GM21423 (cell line): ENCODE measurements around the gene IQCE.

Experiments
- ATAC-seq: cut with Tn5 transposase; IDR thresholded peaks from one replicate; pipeline ENCODE4 v1.9.1; 2021; ENCODE audit warnings: mild to moderate bottlenecking, moderate library complexity; ENCODE audit not compliant: unreplicated experiment

IQCE gene

DNA sequence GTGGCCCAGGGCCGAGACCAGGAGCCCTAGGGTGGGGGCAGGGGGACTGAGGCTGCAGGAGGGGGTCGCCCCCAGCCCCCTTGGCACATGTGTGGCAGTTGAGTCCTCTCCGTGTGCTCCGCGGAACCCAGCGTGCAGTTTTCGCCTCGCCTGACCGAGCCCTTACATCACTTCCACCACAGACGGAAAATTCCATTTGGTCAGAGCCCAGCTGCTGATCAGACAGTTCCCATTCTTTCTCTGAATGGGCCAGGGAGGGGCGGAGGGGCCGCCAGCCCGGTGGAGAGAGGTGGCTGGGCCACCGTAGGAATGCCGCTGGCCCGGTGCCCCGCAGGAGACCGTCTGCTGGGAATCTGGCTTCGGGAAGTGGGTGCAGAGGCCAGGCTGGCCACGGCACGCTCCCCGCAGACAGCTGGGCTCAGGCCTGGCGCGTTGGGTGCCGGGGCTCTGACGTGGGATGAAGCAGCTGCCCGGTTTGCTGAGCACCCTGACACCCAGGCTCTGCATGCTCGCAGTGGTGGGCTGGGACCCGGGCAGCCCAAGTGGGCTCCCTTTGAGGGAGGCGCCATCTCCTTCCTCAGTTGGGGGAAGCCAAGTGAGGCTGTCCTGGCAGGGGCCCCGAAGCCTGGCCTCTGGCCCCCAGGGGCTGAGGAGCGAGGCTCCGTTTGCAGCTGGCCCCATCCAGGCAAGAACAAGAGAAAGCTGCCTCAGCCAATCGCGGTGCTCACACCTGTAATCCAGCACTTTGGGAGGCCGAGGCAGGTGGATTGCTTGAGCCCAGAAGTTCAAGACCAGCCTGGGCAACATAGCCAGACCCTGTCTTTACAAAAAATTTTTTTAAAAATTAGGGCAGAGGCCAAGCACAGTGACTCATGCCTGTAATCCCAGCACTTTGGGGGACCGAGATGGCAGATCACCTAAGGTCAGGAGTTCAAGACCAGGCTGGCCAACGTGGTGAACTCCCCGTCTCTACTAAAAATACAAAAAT, 82.9 kb downstream of the IQCE start:
- peak; percentile 35 for ATAC-seq

GRCh38 chr7:2643386-2644219, 84.8 kb downstream of the IQCE start:
- ATAC-seq, result no peak

DNA sequence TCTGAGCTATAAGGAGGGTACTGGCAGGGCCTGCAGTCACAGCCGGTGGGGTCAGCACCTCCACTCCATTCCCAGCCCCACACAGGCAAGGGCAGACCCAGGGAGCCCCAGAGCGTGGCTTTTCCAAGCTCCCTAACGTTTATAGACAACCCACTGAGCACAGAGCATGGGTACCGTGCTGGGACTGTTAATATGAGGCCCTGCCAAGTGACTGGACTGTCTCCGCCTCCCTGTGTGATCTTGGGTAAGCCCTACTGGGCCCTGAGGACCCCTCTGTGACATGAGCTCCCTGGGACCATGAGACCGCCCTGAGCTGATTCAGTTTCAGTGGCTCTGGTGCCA, 85.4 kb downstream of the IQCE start:
- ATAC-seq, result no peak

GRCh38 chr7:2644562-2645273, 85.9 kb downstream of the IQCE start:
- ATAC-seq, result peak; percentile 37

DNA sequence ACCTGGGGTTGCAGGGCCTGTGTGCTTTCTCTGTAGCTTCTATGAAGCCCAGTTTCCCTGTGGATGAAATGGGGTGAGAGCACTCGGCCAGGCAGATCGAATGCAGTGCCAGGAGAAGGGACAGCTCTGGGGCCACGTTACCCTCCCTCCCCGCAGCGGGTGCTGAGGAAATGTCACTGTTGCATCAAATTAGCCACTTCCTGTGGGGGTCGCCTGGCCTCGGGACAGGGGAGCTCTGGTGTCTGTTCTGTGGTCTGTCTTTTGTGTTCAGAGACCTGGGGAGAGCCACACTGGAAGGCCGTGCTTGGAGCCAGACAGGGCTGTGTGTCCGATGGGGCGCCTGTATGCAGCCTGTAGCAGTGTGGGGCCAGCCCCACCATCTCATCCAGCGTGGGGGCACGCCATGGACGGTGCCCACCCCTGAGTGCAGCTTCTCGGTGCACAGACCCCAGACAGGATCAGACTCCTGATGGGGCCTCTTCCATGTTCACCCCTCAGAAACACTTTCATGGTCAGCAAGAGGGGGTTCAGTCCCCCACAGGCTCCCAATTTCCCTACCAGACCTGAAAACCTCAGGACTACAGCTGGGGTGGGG, 86.6 kb downstream of the IQCE start:
- peak; percentile 56 for ATAC-seq

DNA sequence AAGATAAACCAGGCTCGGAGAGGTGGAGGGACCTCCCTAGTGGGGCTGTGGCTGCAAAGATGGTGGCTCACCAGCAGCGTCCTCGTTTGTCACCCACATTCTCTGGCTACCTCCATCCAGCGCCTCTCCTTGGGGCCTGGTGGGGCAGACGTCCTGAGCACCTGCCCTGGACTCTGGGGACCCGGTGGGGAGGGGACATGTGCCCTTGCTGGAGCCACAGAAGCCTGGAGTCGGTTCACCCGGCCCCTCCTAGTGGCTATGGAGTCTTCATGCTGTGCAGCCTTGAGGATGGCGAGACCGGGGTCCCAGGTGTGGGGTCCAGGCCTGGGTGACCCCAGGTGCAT, 87.5 kb downstream of the IQCE start:
- no peak for ATAC-seq

DNA sequence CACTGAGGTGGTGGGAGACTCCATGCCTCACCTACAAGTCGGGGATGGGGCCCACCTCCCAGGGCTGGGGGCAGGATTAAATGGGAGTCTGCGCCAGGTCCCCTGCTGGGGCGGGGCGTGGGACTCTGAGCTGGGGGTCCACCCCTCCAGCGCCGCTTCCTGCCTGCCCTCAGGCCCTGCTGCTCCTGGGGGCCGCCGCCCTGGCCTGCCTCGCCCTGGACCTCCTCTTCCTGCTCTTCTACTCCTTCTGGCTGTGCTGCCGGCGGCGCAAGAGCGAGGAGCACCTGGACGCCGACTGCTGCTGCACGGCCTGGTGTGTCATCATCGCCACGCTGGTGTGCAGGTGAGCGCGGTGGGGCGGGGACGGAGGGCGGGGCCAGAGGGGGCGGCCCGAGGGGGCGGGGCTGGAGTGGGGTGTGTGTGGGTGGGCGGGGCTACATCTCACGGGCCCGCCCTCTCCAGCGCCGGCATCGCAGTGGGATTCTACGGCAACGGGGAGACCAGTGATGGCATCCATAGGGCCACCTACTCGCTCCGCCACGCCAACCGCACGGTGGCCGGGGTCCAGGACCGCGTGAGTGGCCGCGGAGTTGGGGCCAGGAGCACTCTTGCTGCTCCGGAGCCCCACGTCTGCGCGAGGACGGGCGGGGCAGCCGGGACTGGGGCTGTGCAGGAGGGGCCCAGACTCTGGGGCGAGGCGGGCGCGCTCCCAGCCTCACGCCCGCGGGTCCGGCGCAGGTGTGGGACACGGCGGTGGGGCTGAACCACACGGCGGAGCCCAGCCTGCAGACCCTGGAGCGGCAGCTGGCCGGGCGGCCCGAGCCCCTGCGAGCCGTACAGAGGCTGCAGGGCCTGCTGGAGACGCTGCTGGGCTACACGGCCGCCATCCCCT, 88.1 kb downstream of the IQCE start:
- no peak for ATAC-seq

DNA sequence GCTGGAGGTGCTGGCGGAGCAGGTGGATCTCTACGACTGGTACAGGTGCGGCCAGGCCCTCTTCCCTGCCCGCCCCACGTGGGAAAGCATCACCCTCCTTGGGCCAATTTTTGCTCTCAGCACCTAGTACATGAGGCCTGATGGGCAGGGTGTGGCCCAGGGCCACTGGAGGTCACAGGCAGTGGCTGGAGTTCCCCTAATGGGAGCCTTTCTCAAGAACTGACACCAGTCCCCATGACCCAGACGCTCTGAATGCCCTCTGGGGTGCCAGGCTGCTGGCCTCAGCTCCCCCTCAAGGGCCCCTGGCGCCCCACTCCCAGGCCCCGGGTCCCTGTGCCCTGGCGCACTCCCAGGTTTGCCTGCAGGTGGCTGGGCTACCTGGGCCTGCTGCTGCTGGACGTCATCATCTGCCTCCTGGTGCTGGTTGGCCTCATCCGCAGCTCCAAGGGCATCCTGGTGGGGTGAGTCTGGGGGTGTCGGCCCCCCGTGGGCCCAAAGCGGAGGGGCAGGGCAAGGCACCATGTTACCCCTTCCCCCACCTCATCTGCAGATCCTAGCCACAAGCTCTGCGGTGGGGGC, 88.9 kb downstream of the IQCE start:
- no peak for ATAC-seq

- ATAC-seq, result no peak
Observed at GRCh38 chr7:2649139-2649838, 90.5 kb downstream of the IQCE start.

GRCh38 chr7:2649991-2650390, 91.2 kb downstream of the IQCE start:
- ATAC-seq, result no peak

GRCh38 chr7:2650451-2650850, 91.7 kb downstream of the IQCE start:
- no peak for ATAC-seq

DNA sequence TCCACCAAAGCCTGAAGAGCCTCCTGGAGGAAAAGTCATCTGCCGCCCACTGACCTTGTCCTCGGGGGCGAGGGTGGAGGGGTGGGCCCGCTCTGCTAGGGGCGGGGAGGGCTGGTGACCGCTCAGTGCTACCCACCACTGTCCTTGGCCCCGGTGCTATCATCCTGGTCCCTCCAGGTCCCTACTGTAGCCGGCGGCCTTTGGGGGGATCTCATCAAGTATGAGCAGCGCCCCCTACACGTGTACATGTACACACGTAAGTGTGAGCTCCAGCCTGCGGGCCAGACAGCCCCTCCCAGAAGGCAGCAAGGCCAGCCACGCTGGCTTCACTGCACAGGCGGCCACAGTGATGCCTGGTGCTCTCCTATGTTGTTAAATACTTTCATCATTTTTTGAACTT, 92.6 kb downstream of the IQCE start:
- ATAC-seq, result no peak

- ATAC-seq, result no peak
Observed at GRCh38 chr7:2651847-2652735, 93.3 kb downstream of the IQCE start.

DNA sequence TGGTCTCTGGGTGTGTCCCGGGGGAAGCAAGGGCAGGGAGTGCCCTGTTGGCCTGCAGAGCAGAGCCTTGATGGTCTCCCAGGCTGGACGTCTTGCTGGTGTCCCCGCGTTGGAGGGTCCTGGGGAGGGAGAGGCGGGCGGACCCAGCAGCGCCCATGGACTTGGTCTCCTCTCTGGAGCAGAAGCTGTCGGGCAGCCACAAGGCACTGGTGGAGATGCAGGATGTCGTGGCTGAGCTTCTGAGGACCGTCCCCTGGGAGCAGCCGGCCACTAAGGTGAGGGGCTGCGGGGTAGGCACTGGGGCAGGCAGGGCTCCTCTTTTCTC, 93.9 kb downstream of the IQCE start:
- no peak for ATAC-seq

GRCh38 chr7:2654059-2654458, 95.3 kb downstream of the IQCE start:
- ATAC-seq, result no peak

- no peak for ATAC-seq
Observed at GRCh38 chr7:2655870-2656614, 97.3 kb downstream of the IQCE start.

DNA sequence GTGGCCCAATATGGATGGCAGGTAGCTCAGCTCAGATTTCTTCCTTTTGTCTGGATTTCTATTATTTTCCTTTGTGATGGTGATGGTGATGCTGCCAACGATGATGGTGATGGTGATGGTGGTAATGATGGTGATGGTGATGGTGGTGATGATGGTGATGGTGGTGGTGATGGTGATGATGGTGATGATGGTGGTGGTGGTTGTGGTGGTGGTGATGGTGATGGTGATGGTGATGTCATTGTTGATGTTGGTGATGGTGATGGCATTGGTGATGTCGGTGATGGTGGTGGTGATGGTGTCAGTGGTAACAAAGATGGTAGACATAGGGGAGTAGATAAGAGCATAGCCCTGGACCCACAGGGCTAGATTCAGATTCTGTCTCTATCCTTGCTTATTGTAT, 98.4 kb downstream of the IQCE start:
- ATAC-seq, result no peak
